ENCODE data around the gene STX12. TPM values are rescaled to one million over a fixed set of nuclear protein-coding genes. Genes with fewer than 3 reads are reported as not detected.
"Not testable (repeated sequence)": the region's sequence is repeated elsewhere in the genome, so short reads cannot be mapped to it uniquely, and the experiment has no call there.

Gene STX12
- total RNA-seq, 6 donors from 2014 or later = 47.1 to 107 (median 88.2) TPM

- DNase-seq (no peak), ATAC-seq (ENCODE audit: low FRiP score in 2 of 2) (no peak)
- Histone ChIP-seq H3K9me3 (no peaks in the 10 kb centered on the region), H3K27me3 (no peaks in the 10 kb centered on the region), H3K36me3 (peaks cover 31 to 79% (median 56%) of the 10 kb centered on the region in 4 donors), H3K4me3 (no peak overlapping the region), H3K27ac (no peak overlapping the region), H3K4me1 (no peaks in the 10 kb centered on the region)
- 88 to 93% methylated on average over 8 of the region's 8 CpGs for WGBS, 2 donors
- TF ChIP-seq EP300 (IDR thresholded peaks at IDR 0.05) (no peak), POLR2A (IDR thresholded peaks at IDR 0.05) (no peak), CTCF (IDR thresholded peaks at IDR 0.05) (no peak), POLR2AphosphoS5 (IDR thresholded peaks at IDR 0.05) (no peak)
Measured at GRCh38 chr1:27821761-27822315, 48.8 kb downstream of the STX12 start.

GRCh38 chr1:27823784-27824183, 50.8 kb downstream of the STX12 start:
- H3K9me3 ChIP-seq = no peaks in the 10 kb centered on the region
- WGBS, 2 donors = 98 to 99% methylated on average over 4 of the region's 4 CpGs
- no peak for TF ChIP-seq EP300 (IDR thresholded peaks at IDR 0.05)
- no peak for TF ChIP-seq CTCF (IDR thresholded peaks at IDR 0.05)
- TF ChIP-seq POLR2AphosphoS5 (IDR thresholded peaks at IDR 0.05) = no peak
- no peak for TF ChIP-seq POLR2A (IDR thresholded peaks at IDR 0.05)
- peaks cover 23 to 61% (median 38%) of the 10 kb centered on the region in 4 donors for H3K36me3 ChIP-seq
- no peak overlapping the region for H3K4me3 ChIP-seq
- H3K4me1 ChIP-seq = no peaks in the 10 kb centered on the region
- H3K27me3 ChIP-seq = no peaks in the 10 kb centered on the region
- DNase-seq (no peak), ATAC-seq (ENCODE audit: low FRiP score in 2 of 2) (no peak)
- H3K27ac ChIP-seq = no peak overlapping the region

GRCh38 chr1:27824411-27824810, 51.4 kb downstream of the STX12 start:
- ATAC-seq (ENCODE audit: low FRiP score in 2 of 2) (no peak), DNase-seq (no peak)
- H3K9me3 ChIP-seq = no peaks in the 10 kb centered on the region
- H3K4me1 ChIP-seq = no peaks in the 10 kb centered on the region
- peaks cover 20 to 55% (median 33%) of the 10 kb centered on the region in 4 donors for H3K36me3 ChIP-seq
- H3K27ac ChIP-seq = no peak overlapping the region
- TF ChIP-seq CTCF (IDR thresholded peaks at IDR 0.05) (no peak), POLR2AphosphoS5 (IDR thresholded peaks at IDR 0.05) (no peak), POLR2A (IDR thresholded peaks at IDR 0.05) (no peak), EP300 (IDR thresholded peaks at IDR 0.05) (no peak)
- no peaks in the 10 kb centered on the region for H3K27me3 ChIP-seq
- no peak overlapping the region for H3K4me3 ChIP-seq
- 93 to 98% methylated on average over 4 of the region's 4 CpGs for WGBS, 2 donors

GRCh38 chr1:27829339-27829960, 56.4 kb downstream of the STX12 start:
- Histone ChIP-seq H3K4me3 (peak overlapping the region in 1 of 4 donors; percentile 84), H3K27ac (peak overlapping the region in 3 of 4 donors; percentile 84 to 88 (median 87)), H3K36me3 (peaks cover 0 to 27% (median 13%) of the 10 kb centered on the region in 4 donors), H3K4me1 (peaks cover 14 to 21% (median 15%) of the 10 kb centered on the region in 4 donors)
- H3K27me3 ChIP-seq; H3K9me3 ChIP-seq; ATAC-seq (ENCODE audit: low FRiP score in 2 of 2); DNase-seq: not testable (repeated sequence)
- 78 to 89% methylated on average over 3 to 4 of the region's 4 CpGs for WGBS, 2 donors

GRCh38 chr1:27830621-27831440, 57.8 kb downstream of the STX12 start, which contains the start of gene PPP1R8:
Gene PPP1R8, plus strand, starts transcription at chr1:27830782. Its CDS starts 54 bp downstream, at chr1:27830836.
- ATAC-seq (ENCODE audit: low FRiP score in 2 of 2) (peak; percentile 100), DNase-seq (peak; percentile 94 to 96)
- Histone ChIP-seq H3K9me3 (no peaks in the 10 kb centered on the region), H3K4me3 (peak within 1 kb of the TSS; percentile 72 to 84 (median 78)), H3K36me3 (peaks cover 0 to 23% (median 10%) of the 10 kb centered on the region in 4 donors), H3K4me1 (peaks cover 14 to 21% (median 15%) of the 10 kb centered on the region in 4 donors), H3K27ac (peak within 1 kb of the TSS; percentile 84 to 88 (median 86)), H3K27me3 (no peaks in the 10 kb centered on the region)
- TF ChIP-seq CTCF (IDR thresholded peaks at IDR 0.05) = no peak
- peak in 3 of 4 donors; percentile 54 to 84 (median 65) for TF ChIP-seq POLR2A (IDR thresholded peaks at IDR 0.05)
- peak in 1 of 4 donors; percentile 65 for TF ChIP-seq EP300 (IDR thresholded peaks at IDR 0.05)
- TF ChIP-seq POLR2AphosphoS5 (IDR thresholded peaks at IDR 0.05) = peak; percentile 94 to 95
- WGBS, 2 donors = 0 to 1% methylated on average over 18 to 48 of the region's 60 CpGs
